Astrocyte of the cerebellum (primary cell): ENCODE data around the gene SDC1.

ENCODE experiments used
- DNase-seq: peaks from one replicate; pipeline ENCODE4 v3.0.0-alpha.2; 2011; ENCODE audit warnings: low read depth
- H3K4me3 ChIP-seq: 2 replicates; pipeline ENCODE4 v1.5.1; 2011; ENCODE audit warnings: mild to moderate bottlenecking, low read depth, low read length, moderate library complexity
- in situ Hi-C: cut with HindIII; loops from 2 replicates; pipeline ENCODE4 v1.10.0; 2017; ENCODE audit warnings: low sequenced_read_pairs
- TF ChIP-seq, protein P1 (sequence below): IDR thresholded peaks from 2 replicates; pipeline ENCODE4 v1.5.1; 2012; ENCODE audit warnings: low read length, low read depth, moderate library complexity, mild to moderate bottlenecking; ENCODE audit errors: missing control alignments

SDC1 gene

DNA sequence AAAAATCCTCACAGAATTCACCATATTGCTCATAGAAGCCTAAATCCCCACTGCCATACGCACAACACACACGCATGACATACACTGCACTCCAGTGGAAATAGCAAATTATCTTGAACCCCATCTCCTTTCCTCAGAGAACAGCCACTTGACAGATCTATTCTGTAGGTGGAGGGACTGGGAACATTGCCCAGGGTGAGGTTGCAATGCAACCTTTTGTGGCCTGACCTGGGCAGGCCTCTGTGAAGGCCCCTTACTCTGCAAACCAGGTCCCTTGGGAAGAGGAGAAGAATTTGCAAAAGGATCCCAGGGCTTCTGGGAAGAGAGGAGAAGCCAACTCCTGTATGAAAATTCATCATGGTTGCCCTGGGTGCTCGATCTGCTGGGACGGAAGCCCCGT is 51.9 kb downstream of the SDC1 start:
- TF ChIP-seq, protein P1, sequence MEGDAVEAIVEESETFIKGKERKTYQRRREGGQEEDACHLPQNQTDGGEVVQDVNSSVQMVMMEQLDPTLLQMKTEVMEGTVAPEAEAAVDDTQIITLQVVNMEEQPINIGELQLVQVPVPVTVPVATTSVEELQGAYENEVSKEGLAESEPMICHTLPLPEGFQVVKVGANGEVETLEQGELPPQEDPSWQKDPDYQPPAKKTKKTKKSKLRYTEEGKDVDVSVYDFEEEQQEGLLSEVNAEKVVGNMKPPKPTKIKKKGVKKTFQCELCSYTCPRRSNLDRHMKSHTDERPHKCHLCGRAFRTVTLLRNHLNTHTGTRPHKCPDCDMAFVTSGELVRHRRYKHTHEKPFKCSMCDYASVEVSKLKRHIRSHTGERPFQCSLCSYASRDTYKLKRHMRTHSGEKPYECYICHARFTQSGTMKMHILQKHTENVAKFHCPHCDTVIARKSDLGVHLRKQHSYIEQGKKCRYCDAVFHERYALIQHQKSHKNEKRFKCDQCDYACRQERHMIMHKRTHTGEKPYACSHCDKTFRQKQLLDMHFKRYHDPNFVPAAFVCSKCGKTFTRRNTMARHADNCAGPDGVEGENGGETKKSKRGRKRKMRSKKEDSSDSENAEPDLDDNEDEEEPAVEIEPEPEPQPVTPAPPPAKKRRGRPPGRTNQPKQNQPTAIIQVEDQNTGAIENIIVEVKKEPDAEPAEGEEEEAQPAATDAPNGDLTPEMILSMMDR = no peak
- DNase-seq = no peak
- in situ Hi-C loops = no loop called here
- H3K4me3 ChIP-seq = no peak overlapping the region

DNA sequence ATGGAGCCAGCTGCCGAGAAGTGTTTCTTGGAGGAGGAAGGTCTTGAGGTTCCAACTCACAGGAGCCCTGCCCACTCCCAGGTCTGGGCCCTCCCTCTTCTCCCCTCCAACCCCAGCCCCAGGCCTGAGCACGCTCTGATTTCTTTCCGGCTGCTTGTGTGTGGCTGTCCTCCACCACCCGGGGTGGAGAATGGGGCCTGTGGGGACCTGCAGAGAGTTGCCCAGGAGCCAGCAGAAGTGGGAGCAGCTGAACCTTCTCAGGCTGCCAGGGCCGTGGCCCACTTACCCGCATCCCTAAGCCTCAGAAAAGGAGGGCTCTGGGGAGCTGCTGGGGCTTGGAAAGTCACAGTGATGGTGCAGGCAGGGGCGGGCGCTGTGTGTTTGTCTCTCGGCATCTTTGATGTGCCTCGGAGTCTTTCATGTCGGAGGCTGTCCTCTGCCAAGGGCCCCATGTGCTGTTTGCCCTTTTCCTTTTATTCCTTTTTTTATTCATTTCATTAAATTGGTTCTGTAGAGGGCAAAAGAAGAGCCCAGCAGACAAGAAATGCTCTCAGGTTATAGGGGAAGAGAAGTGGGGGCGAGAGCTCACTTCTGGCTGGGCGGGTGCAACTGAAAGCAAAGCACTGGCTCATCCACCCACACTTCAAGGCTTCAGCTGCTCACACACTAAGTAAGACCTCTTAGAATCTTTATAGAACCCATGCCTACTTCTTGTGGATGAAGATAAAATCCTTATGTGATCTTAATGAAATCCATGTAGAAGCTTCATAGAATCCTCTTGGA is 52.5 kb downstream of the SDC1 start:
- in situ Hi-C loops = no loop called here
- no peak overlapping the region for H3K4me3 ChIP-seq
- no peak for DNase-seq
- TF ChIP-seq, protein P1 = no peak

DNA sequence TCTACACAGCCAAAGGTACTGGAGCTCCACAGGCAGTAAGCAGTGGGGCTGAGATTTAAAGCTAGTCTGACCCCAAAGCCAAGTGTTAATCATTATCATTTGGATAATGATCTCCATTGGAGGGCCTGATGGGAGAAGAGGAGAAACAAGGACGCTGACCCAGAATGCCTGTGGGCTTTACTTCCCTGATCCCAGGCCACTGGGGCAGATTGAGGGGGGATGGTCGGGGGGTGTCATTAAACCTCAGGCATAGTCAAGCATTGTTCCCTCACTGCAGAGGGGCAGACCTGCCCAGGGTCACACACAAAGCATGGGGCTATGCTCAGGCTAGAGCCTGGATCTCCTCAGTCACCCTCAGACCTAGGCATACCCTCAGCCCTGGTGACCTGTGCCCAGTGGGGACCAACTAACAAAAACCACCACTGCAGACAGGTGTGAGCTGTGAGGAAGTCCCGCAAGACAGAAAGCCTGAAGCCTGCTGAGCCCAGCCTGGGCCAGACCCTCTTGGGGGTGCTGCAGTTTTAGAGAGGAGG is 53.4 kb downstream of the SDC1 start:
- TF ChIP-seq, protein P1 = no peak

DNA sequence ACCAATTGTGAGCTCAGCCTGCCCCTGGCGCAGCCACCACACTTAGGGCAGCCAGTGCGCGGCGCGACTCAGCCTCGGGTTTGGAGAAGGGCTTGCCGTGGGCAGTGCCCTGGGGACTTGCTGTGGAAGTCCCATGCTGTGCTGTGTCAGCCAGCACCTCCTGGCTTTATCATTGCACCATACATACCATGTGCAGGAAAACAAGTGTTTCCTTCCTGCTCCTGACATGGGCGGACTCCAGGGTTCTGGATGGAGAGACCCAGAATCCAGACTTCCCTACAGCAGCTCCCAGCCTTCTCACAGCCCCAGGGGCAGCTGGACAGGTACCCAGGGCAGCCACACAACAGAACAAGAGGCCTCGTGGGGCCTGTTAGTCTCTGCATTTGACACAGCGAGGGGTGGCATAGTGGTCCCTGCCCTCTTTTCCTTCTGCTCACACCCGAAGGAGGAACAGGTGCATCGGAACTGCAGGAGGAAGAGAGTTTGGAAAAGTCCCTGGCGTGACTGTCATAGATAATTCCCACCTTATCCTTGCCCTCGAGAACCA is 54.2 kb downstream of the SDC1 start:
- in situ Hi-C loops = no loop called here
- TF ChIP-seq, protein P1 = no peak
- DNase-seq = no peak
- H3K4me3 ChIP-seq = no peak overlapping the region

More for the DNA sequence above, 53.4 kb downstream of the SDC1 start:
- no peak for DNase-seq
- in situ Hi-C loops = no loop called here
- H3K4me3 ChIP-seq = no peak overlapping the region

DNA sequence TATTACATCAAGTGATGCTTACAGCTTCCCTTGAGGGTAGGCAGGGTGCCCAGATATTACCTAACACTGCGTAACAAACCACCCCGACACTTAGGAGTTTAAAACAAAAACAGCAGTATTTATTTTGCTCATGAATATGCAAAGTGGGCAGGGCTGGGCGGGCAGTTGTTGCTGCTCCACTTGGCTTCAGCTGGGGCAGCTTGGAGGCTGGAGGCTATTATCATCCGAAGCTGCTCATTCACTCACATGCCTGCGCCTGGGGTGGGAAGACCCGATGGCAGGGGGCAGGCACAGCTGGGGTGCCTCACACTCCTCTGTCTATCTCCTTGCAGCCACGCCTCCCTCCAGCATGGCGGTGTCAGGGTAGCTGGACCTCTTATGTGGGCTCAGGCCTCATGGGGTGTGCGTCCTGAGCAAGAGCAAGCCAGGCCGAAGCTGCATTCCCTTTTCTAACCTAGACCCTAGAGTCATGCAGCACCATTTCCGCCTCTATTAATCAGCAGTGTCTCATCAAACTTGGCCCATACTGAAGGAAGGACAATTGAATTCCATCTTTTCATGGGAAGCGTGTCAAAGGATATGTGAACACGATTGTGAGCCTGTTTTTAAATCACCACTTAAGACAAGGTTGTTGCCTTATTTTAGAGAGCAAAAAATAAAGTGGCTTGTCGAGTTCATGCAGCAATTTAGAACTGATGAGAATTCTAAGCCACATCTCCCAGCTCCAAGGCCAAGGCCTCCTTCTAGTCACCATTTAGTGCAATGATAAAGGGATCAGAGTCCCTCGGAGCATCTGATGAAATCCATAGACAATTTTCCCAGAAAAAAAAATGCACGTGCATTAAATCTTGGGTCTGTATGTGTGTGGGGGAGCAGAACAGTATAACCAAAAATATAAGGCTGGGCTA is 54.9 kb downstream of the SDC1 start:
- in situ Hi-C loops = loop anchor here (5.0 kb wide), 1 partner anchor 37 kb away; no protein-coding TSS in a partner anchor
- TF ChIP-seq, protein P1 = no peak
- no peak overlapping the region for H3K4me3 ChIP-seq
- no peak for DNase-seq
